Spinal cord (tissue), 10 donors: ENCODE measurements around the gene SUSD4. TPM values are rescaled to one million over a fixed set of nuclear protein-coding genes. Genes with fewer than 3 reads are reported as not detected.

ENCODE experiments used
- DNase-seq, 6 donors: peaks; one replicate each; pipeline versions ENCODE4 v3.0.0 to v3.0.0-alpha.2; 2013 to 2015; ENCODE audit warnings: low spot score in 6 of 6, low read depth in 4 of 6
- H3K27ac ChIP-seq: one replicate; pipeline ENCODE4 v1.5.1; 2013; ENCODE audit warnings: low read depth, low read length, control low read depth
- H3K27me3 ChIP-seq: one replicate; pipeline ENCODE4 v1.6.1; 2013; ENCODE audit warnings: low read length; ENCODE audit not compliant: control insufficient read depth, insufficient read depth
- H3K36me3 ChIP-seq: one replicate; pipeline ENCODE4 v1.6.1; 2013; ENCODE audit warnings: low read length; ENCODE audit not compliant: control insufficient read depth, insufficient read depth
- H3K4me1 ChIP-seq: one replicate; pipeline ENCODE4 v1.6.1; 2013; ENCODE audit warnings: low read length; ENCODE audit not compliant: control insufficient read depth, insufficient read depth
- H3K4me3 ChIP-seq: one replicate; pipeline ENCODE4 v1.5.1; 2013; ENCODE audit warnings: low read depth, low read length, control low read depth
- H3K9me3 ChIP-seq: one replicate; pipeline ENCODE4 v1.6.1; 2013; ENCODE audit warnings: low read length; ENCODE audit not compliant: control insufficient read depth, insufficient read depth
- WGBS: methylation state at CpG from one replicate; pipeline ENCODE4 v1.1.5; 2013; ENCODE audit warnings: missing lambda C conversion rate; ENCODE audit not compliant: insufficient coverage; 5-methylcytosine and 5-hydroxymethylcytosine counted together
- polyA plus RNA-seq, 2 donors: library from polyadenylated mRNA; unstranded; fragments of 120-200 nt; gene quantifications; one replicate each; pipeline ENCODE4 v1.2.1, GENCODE V29; 2013; ENCODE audit not compliant: insufficient read length in 2 of 2
- total RNA-seq, 2 donors: library from RNA; depleted of rRNA in 1 of 2; stranded (reverse); fragments of 120-200 nt in 1 of 2; fragments of >200 nt in 1 of 2; gene quantifications; one replicate each; pipeline versions ENCODE4 v1.2.3 to v1.2.4, GENCODE V29; 2013 to 2014
- donor health status: healthy.

SUSD4 gene
- total and polyA plus RNA-seq, 4 donors, result 20.2 to 54.4 (median 42.8) TPM

GRCh38 chr1:223337174-223337869 lies 26.7 kb downstream of the SUSD4 start:
- no peak for DNase-seq
- 63% methylated on average over 2 of the region's 6 CpGs for WGBS
- no peak overlapping the region for H3K27ac ChIP-seq

DNA sequence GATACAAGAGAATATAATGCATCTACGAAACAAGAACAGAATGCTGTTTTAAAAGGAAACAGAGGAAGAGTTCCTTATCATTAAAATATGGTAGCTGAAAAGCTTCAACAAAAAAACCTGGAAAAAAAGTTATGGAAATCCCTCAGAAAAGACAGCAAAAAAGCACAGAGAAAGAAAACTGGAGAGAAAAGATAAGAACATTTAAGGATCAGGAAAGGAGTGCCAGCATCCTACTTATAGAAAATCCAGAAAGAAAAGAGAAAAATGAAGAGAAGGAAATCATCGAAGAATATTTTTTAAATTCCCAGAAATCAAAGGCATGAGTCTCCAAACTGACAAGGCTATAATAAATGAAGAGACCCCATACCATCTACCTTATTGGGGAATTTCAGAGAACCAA lies 29.8 kb downstream of the SUSD4 start:
- no peak overlapping the region for H3K4me3 ChIP-seq
- no peaks in the 10 kb centered on the region for H3K27me3 ChIP-seq
- peaks cover 12% of the 10 kb centered on the region for H3K4me1 ChIP-seq
- no peak overlapping the region for H3K27ac ChIP-seq
- WGBS, result no CpG with 5 or more reads among the region's 2 CpGs
- H3K9me3 ChIP-seq, result no peaks in the 10 kb centered on the region
- H3K36me3 ChIP-seq, result no peaks in the 10 kb centered on the region
- no peak for DNase-seq

More at GRCh38 chr1:223337174-223337869, 26.7 kb downstream of the SUSD4 start:
- Histone ChIP-seq H3K4me1 (peaks cover 21% of the 10 kb centered on the region), H3K9me3 (no peaks in the 10 kb centered on the region), H3K4me3 (no peak overlapping the region), H3K27me3 (no peaks in the 10 kb centered on the region), H3K36me3 (no peaks in the 10 kb centered on the region)

GRCh38 chr1:223332997-223333396 lies 31.0 kb downstream of the SUSD4 start:
- Histone ChIP-seq H3K27ac (no peak overlapping the region), H3K4me1 (peaks cover 7% of the 10 kb centered on the region), H3K36me3 (no peaks in the 10 kb centered on the region), H3K27me3 (no peaks in the 10 kb centered on the region), H3K4me3 (no peak overlapping the region), H3K9me3 (no peaks in the 10 kb centered on the region)
- DNase-seq, result no peak
- WGBS, result 83% methylated on average over 5 of the region's 7 CpGs

- H3K4me1 ChIP-seq, result peaks cover 7% of the 10 kb centered on the region
- H3K27ac ChIP-seq, result no peak overlapping the region
- H3K4me3 ChIP-seq, result no peak overlapping the region
- DNase-seq, result peak in 2 of 6 donors; percentile 23 to 45
- 50% methylated on average over 1 of the region's 1 CpG for WGBS
- no peaks in the 10 kb centered on the region for H3K36me3 ChIP-seq
- no peaks in the 10 kb centered on the region for H3K27me3 ChIP-seq
- no peaks in the 10 kb centered on the region for H3K9me3 ChIP-seq
Measured at GRCh38 chr1:223331929-223332328, 32.0 kb downstream of the SUSD4 start.

- no peaks in the 10 kb centered on the region for H3K36me3 ChIP-seq
- H3K27ac ChIP-seq, result no peak overlapping the region
- no peaks in the 10 kb centered on the region for H3K27me3 ChIP-seq
- peaks cover 7% of the 10 kb centered on the region for H3K4me1 ChIP-seq
- WGBS, result 46% methylated on average over 4 of the region's 4 CpGs
- no peak overlapping the region for H3K4me3 ChIP-seq
- DNase-seq, result peak in 2 of 6 donors; percentile 49
- H3K9me3 ChIP-seq, result no peaks in the 10 kb centered on the region
Measured at GRCh38 chr1:223331301-223331700, 32.7 kb downstream of the SUSD4 start.

- H3K27me3 ChIP-seq, result no peaks in the 10 kb centered on the region
- H3K9me3 ChIP-seq, result no peaks in the 10 kb centered on the region
- no peak overlapping the region for H3K4me3 ChIP-seq
- no peak overlapping the region for H3K27ac ChIP-seq
- peak in 2 of 6 donors; percentile 44 to 81 for DNase-seq
- H3K36me3 ChIP-seq, result no peaks in the 10 kb centered on the region
- H3K4me1 ChIP-seq, result peaks cover 7% of the 10 kb centered on the region
- 32% methylated on average over 3 of the region's 3 CpGs for WGBS
Measured at GRCh38 chr1:223330466-223330865, 33.5 kb downstream of the SUSD4 start.

- Histone ChIP-seq H3K36me3 (no peaks in the 10 kb centered on the region), H3K4me3 (no peak overlapping the region), H3K9me3 (no peaks in the 10 kb centered on the region), H3K4me1 (peaks cover 7% of the 10 kb centered on the region), H3K27me3 (no peaks in the 10 kb centered on the region), H3K27ac (no peak overlapping the region)
- peak in 1 of 6 donors; percentile 79 for DNase-seq
- 85% methylated on average over 2 of the region's 5 CpGs for WGBS
Measured at GRCh38 chr1:223329664-223330415, 34.1 kb downstream of the SUSD4 start.

- no peak overlapping the region for H3K27ac ChIP-seq
- DNase-seq, result no peak
- H3K9me3 ChIP-seq, result no peaks in the 10 kb centered on the region
- no peaks in the 10 kb centered on the region for H3K36me3 ChIP-seq
- H3K27me3 ChIP-seq, result no peaks in the 10 kb centered on the region
- H3K4me3 ChIP-seq, result no peak overlapping the region
- H3K4me1 ChIP-seq, result peaks cover 7% of the 10 kb centered on the region
Measured at GRCh38 chr1:223329252-223329651, 34.7 kb downstream of the SUSD4 start.

DNA sequence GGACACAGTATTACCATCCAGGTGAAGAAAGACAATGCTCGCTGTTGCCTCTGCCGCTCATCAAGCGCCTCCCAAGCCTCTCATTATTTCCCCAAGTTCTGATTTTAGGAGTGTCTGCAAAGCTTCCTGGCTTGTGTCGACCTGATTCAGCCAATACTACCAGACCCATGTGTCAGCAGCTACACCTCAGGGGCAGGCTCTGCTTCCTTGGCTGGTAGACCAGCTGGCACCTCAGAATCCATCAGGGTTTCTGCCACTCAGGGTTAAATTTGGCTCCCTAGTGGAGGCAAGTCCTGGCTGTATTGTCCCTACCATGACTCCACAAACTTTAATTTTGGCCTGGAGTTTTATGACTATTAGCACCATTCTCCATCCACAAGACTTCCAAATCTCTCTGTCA lies 35.4 kb downstream of the SUSD4 start:
- no peak for DNase-seq
- Histone ChIP-seq H3K27ac (no peak overlapping the region), H3K9me3 (no peaks in the 10 kb centered on the region), H3K27me3 (no peaks in the 10 kb centered on the region), H3K4me3 (no peak overlapping the region), H3K4me1 (peaks cover 7% of the 10 kb centered on the region), H3K36me3 (no peaks in the 10 kb centered on the region)
- WGBS, result 92% methylated on average over 4 of the region's 4 CpGs

DNA sequence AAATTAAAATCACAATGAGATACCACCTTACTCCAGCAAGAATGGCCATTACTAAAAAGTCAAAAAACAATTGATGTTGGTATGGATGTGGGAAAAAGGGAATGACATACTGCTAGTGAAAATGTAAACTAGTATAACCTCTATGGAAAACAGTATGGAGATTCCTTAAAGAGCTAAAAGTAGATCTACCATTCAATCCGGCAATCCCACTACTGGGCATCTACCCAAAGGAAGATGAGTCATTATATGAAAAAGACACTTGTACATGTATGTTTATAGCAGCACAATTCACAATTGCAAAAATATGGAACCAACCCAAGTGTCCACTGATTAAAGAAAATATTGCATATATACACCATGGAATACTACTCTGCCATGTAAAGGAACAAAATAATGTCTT lies 37.2 kb downstream of the SUSD4 start:
- no peak for DNase-seq
- Histone ChIP-seq H3K36me3 (no peaks in the 10 kb centered on the region), H3K27me3 (no peaks in the 10 kb centered on the region), H3K27ac (no peak overlapping the region), H3K9me3 (no peaks in the 10 kb centered on the region), H3K4me3 (no peak overlapping the region), H3K4me1 (peaks cover 5% of the 10 kb centered on the region)
- WGBS, result no CpG with 5 or more reads among the region's 1 CpG
